Mucosa of stomach (tissue), 1 donor: Measurements from ENCODE around the gene JUN.

Experiments used
- H3K27me3 ChIP-seq: one replicate; pipeline ENCODE4 v1.7.0; 2013; ENCODE audit warnings: mild to moderate bottlenecking, low read length; ENCODE audit not compliant: control insufficient read depth, insufficient read depth
- H3K36me3 ChIP-seq: one replicate; pipeline ENCODE4 v1.7.0; 2013; ENCODE audit warnings: low read length; ENCODE audit not compliant: control insufficient read depth, insufficient read depth
- H3K4me1 ChIP-seq: one replicate; pipeline ENCODE4 v1.7.0; 2013; ENCODE audit warnings: mild to moderate bottlenecking, low read length; ENCODE audit not compliant: control insufficient read depth, insufficient read depth
- H3K4me3 ChIP-seq: one replicate; pipeline ENCODE4 v1.7.0; 2013; ENCODE audit warnings: low read length
- H3K9ac ChIP-seq: one replicate; pipeline ENCODE4 v1.7.0; 2013; ENCODE audit warnings: mild to moderate bottlenecking, low read length, moderate library complexity
- H3K9me3 ChIP-seq: one replicate; pipeline ENCODE4 v1.7.0; 2013; ENCODE audit warnings: mild to moderate bottlenecking, low read length, moderate library complexity; ENCODE audit not compliant: control insufficient read depth
- donor health status: Pancreatic carcinoma.

JUN gene

DNA sequence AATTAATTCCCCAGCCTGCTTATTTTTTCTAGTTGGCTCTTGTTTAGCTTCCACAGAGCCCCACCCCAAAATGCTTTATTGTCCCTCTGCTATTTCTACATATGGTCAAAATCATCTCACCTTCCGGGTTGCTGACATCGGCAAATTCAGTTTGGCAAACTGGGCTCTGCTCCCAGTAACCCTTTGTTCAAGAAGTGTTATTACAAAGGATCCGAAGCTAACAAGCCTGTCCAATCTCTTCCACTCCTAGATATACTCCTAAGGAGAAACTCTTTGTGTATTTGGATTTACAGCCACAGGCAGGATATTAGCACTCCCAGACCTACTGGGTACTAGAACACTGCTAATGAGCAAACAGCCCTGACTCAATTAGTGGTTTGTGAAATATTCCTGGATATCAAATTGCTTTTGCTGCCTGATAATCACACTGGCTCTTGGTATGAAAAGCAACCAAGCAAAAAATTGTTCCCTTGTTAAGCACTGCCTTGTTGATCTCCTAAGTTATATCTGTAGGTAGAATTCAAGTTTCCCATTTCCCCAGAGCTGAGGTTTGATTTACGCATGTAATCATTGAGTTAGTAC is 4.0 kb downstream of the JUN start:
- H3K9ac ChIP-seq, result peak overlapping the region; percentile 99
- H3K4me1 ChIP-seq, result no peaks in the 10 kb centered on the region
- no peaks in the 10 kb centered on the region for H3K9me3 ChIP-seq
- H3K27me3 ChIP-seq, result no peaks in the 10 kb centered on the region
- peaks cover 8% of the 10 kb centered on the region for H3K36me3 ChIP-seq
- no peak overlapping the region for H3K4me3 ChIP-seq

DNA sequence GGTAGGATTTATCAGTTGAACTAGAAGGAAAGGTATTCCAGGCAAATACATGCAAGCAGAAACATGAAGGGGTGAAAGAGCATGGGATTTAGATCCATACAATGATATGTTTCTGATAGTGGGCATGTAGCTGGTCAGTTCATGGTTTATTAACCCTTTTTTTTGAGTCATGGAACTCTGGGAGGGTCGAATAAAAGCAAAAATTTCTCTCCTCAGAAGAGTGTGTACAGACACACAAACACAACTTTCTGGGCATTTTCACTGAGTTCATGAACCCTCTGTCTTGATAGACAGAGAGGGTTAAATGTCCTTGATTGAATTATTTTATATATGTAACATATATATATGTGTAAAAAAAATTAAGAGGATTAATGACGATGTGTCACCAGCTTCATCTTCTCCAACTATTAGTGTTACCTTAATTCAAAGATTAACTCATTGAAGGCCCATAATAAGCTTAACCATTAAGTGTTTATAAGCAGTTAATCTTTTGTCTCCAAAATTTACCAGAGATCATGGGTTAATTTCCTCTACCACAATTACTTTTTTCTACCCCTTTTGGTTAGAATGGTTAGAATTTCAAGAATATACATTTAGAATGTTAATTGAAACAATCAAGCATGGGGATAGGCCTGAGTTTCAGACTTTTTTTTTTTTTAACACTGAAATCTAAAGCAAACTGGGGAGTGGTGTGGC is 4.6 kb downstream of the JUN start:
- peaks cover 8% of the 10 kb centered on the region for H3K36me3 ChIP-seq
- no peaks in the 10 kb centered on the region for H3K4me1 ChIP-seq
- H3K9ac ChIP-seq, result no peak overlapping the region
- H3K4me3 ChIP-seq, result no peak overlapping the region
- H3K27me3 ChIP-seq, result no peaks in the 10 kb centered on the region
- no peaks in the 10 kb centered on the region for H3K9me3 ChIP-seq

DNA sequence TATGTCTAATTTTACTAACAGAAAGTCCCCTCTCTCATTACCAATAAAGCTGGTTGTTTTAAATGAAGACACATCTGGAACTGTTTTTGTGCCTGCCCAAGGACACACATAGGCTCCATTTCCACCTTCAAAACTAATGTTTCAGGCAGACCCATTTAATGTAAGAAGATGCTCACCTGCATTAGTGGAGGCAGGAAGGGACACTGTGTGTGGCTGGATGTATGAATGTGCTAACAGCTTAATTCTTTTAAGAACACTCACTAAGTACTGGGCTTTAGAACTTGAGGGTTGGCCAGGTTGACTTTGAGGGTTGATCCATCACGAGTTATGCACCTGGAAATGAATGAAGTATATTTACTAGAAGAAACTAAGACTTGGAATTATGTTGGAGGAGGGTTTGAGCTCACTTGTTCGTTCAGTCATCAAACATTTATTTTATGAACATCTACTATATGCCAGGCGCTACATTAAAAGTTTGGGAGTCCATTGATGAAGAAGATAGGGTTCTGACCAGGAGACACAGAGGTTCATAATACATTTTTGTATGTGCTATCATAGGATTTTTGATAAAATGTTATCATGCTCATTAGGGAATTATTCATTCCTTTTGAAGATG is 5.4 kb downstream of the JUN start:
- Histone ChIP-seq H3K9ac (no peak overlapping the region), H3K4me3 (no peak overlapping the region)

DNA sequence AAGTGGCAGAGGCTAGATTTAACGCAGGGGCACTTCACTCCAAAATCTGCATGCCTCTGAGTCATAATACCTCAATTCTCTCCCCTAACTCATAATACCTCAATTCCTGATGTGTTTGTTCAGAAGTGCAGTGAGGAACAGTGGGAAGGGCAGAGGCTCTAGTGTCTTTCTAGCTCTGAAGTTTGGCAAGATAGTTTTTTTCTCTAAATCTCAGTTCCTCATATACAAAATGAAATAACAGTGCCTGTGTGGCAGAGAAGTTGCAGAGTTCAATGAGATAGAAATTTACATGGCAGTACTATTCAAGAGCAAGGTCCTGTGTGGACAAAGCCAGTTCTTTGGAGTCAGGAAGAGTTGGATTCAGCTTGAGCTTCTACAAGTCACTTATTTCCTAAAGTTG is 9.8 kb downstream of the JUN start:
- no peaks in the 10 kb centered on the region for H3K9me3 ChIP-seq
- H3K9ac ChIP-seq, result no peak overlapping the region
- no peaks in the 10 kb centered on the region for H3K36me3 ChIP-seq
- H3K27me3 ChIP-seq, result no peaks in the 10 kb centered on the region
- peaks cover 13% of the 10 kb centered on the region for H3K4me1 ChIP-seq
- no peak overlapping the region for H3K4me3 ChIP-seq

More for the DNA sequence above, 5.4 kb downstream of the JUN start:
- Histone ChIP-seq H3K27me3 (no peaks in the 10 kb centered on the region), H3K9me3 (no peaks in the 10 kb centered on the region), H3K4me1 (peaks cover 5% of the 10 kb centered on the region), H3K36me3 (peaks cover 8% of the 10 kb centered on the region)

- H3K4me3 ChIP-seq, result no peak overlapping the region
- peak overlapping the region; percentile 30 for H3K9ac ChIP-seq
- H3K9me3 ChIP-seq, result no peaks in the 10 kb centered on the region
- peaks cover 13% of the 10 kb centered on the region for H3K4me1 ChIP-seq
- no peaks in the 10 kb centered on the region for H3K27me3 ChIP-seq
- H3K36me3 ChIP-seq, result no peaks in the 10 kb centered on the region
Measured at GRCh38 chr1:58773406-58773840, 10.4 kb downstream of the JUN start.

DNA sequence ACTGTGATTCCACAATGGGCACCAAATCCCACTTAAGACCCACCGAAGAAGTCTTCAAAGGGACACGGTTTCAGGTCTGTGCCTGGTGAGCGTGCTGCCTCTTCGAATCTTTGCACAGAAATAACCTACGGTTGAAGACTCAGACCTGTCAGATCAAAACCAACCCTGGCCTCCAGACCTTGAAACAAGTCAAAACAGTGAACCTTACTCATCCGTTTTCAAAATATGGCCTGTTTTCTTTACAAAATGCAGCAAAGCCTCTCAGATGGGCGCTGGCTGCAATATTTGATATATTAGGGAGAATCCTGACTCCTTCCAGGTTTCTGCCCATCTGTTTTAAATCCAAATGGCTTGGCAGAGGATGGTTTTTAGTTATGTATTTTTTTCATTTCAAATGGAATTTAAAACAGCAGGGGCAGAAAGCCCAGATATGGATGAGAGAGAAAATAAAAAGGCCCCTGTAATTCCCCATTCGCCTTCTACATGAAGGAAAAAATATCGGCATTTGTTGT is 14.0 kb downstream of the JUN start:
- Histone ChIP-seq H3K9me3 (no peaks in the 10 kb centered on the region), H3K27me3 (no peaks in the 10 kb centered on the region)

GRCh38 chr1:58768971-58769808 is 14.7 kb downstream of the JUN start:
- Histone ChIP-seq H3K4me3 (no peak overlapping the region), H3K27me3 (no peaks in the 10 kb centered on the region), H3K36me3 (no peaks in the 10 kb centered on the region), H3K9ac (no peak overlapping the region), H3K9me3 (no peaks in the 10 kb centered on the region), H3K4me1 (peaks cover 13% of the 10 kb centered on the region)

More for the DNA sequence above, 14.0 kb downstream of the JUN start:
- H3K4me1 ChIP-seq, result peaks cover 13% of the 10 kb centered on the region
- H3K9ac ChIP-seq, result no peak overlapping the region
- H3K4me3 ChIP-seq, result no peak overlapping the region
- H3K36me3 ChIP-seq, result no peaks in the 10 kb centered on the region

GRCh38 chr1:58768191-58768731 is 15.6 kb downstream of the JUN start:
- Histone ChIP-seq H3K27me3 (no peaks in the 10 kb centered on the region), H3K9me3 (no peaks in the 10 kb centered on the region), H3K4me3 (no peak overlapping the region)

DNA sequence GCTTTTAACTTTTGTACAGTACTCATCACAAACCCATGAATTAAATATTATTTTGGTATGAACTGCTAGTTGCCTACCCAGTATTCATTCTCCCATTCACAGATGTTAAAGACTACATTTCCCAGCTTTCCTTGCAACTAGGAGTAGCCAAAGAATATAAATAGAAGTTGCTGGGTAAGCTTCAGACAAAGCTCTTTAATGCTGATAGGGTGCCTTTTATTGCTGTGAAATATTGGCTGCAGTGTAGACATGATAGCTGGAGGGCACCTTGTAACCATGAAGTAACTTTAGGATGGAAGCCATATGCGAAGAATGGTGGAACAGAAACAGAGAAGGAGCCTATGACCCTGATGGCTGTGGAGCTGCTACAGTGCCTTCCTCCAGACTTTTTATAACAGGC is 16.7 kb downstream of the JUN start:
- Histone ChIP-seq H3K4me1 (peaks cover 6% of the 10 kb centered on the region), H3K36me3 (no peaks in the 10 kb centered on the region), H3K27me3 (no peaks in the 10 kb centered on the region), H3K9ac (no peak overlapping the region), H3K9me3 (no peaks in the 10 kb centered on the region), H3K4me3 (no peak overlapping the region)

More at GRCh38 chr1:58768191-58768731, 15.6 kb downstream of the JUN start:
- Histone ChIP-seq H3K36me3 (no peaks in the 10 kb centered on the region), H3K4me1 (peaks cover 7% of the 10 kb centered on the region), H3K9ac (no peak overlapping the region)

DNA sequence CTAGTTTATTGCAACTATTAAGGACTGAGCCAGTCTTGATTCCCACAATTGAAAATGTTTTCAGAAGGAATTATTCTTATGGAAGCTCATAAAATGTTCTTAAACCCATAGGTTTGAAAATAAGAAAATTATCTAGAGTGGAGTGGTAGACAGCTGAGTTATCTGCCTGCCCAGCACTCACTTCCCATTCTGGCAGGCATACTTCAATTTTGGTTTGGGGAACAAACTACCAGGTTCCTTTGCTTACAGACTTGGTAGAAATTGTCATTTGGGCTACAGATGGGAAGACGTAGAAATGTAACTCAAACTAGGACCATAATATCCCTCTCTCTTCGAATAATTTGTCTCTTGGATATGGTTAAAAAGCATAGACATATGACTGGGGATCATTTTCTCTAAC is 18.4 kb downstream of the JUN start:
- H3K9me3 ChIP-seq, result no peaks in the 10 kb centered on the region

DNA sequence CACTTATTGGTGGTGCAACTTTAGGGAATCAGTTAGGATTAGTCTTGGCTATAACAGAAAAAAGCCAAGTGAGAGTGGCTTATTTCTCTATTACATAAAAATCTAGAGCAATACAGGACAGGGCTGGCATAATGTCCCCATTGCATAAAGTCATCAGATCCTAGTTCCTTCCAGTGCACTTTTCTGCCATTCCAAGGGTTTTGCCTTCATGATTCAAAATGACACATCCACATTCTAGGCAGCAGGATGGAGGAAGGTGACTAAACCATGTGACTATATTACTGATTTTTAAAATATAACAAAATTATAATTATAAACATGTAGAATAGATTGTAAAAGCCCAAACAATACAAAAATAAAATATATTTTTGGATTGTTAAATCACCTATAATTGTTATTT is 18.8 kb downstream of the JUN start:
- Histone ChIP-seq H3K4me1 (peaks cover 6% of the 10 kb centered on the region), H3K9ac (no peak overlapping the region), H3K9me3 (no peaks in the 10 kb centered on the region), H3K36me3 (no peaks in the 10 kb centered on the region), H3K27me3 (no peaks in the 10 kb centered on the region), H3K4me3 (no peak overlapping the region)

More for the DNA sequence above, 18.4 kb downstream of the JUN start:
- H3K9ac ChIP-seq, result no peak overlapping the region
- no peak overlapping the region for H3K4me3 ChIP-seq
- H3K27me3 ChIP-seq, result no peaks in the 10 kb centered on the region
- no peaks in the 10 kb centered on the region for H3K36me3 ChIP-seq
- H3K4me1 ChIP-seq, result peaks cover 6% of the 10 kb centered on the region
